ENCODE results near the gene IFIT1B. TPM values are rescaled to one million over a fixed set of nuclear protein-coding genes. Genes with fewer than 3 reads are reported as not detected.

Gene IFIT1B
- total RNA-seq, 2 experiments from 2014 or later, result not detected

DNA sequence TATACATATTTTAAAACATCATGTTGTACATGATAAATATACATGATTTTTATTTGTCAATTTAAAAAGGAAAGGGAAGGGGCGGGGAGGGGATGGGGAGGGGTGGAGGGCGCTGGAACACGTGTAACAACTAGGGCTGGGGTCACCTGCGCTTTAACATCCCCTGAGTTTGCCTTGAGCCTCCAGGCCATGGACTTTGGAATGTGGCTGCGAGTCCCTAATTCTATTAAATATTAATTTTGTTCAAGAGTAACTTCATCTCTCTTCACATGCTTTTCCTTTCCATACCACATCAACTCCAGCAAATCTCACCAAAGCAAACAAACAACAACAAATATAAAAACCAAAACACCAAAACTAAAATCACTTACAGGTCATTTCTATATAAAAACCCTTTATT, 47.1 kb downstream of the IFIT1B start:
- Mint-ChIP-seq H3K9me3 (no peaks in the 10 kb centered on the region), H3K36me3 (peaks cover 6% of the 10 kb centered on the region), H3K27me3 (peaks cover under 1% of the 10 kb centered on the region), H3K27ac (no peak overlapping the region), H3K4me3 (no peak overlapping the region), H3K4me1 (ENCODE audit: low read depth) (peaks cover 3% of the 10 kb centered on the region)
- intact Hi-C loops (cut with micrococcal nuclease), result no loop called here
- DNase-seq, result no peak
- ChIA-PET POLR2A (no interaction called here), CTCF (interaction anchor here (1.2 kb wide), 1 partner anchor 140 kb away, joined by 4 read pairs; no protein-coding TSS in a partner anchor)

GRCh38 chr10:89426230-89426868, 48.5 kb downstream of the IFIT1B start:
- H3K27ac Mint-ChIP-seq, result no peak overlapping the region
- CTCF ChIA-PET, result interaction anchor here (0.7 to 1.4 kb wide), 4 partner anchors 12 to 149 kb away, joined by 3 to 7 read pairs (median 4); partner anchors contain the start of gene IFIT5

DNA sequence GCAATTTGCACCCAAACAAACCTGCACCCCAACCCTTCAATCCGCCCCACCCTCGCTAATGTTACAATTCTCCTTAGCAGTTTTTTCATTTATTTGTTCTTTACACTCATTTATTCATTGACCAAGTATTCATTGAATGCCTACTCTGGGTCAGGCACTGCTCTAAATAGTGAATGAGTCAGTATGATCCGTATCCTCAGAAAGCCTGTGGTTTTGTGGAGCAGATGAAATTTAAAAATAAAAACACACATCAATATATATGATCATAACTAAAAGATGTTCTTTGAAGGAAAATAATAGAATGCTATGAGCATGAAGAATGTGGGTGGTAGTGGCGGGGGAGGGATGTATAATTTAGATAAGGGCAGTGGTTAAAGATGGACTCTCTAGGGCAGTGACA, 49.8 kb downstream of the IFIT1B start:
- no peaks in the 10 kb centered on the region for H3K9me3 Mint-ChIP-seq
- CTCF ChIA-PET, result interaction anchor here (1.4 kb wide), 1 partner anchor 135 kb away, joined by 7 read pairs; no protein-coding TSS in a partner anchor
- no peak overlapping the region for H3K27ac Mint-ChIP-seq
- peaks cover 1% of the 10 kb centered on the region for H3K27me3 Mint-ChIP-seq
- POLR2A ChIA-PET, result no interaction called here
- H3K4me3 Mint-ChIP-seq, result no peak overlapping the region
- no peaks in the 10 kb centered on the region for H3K4me1 Mint-ChIP-seq (ENCODE audit: low read depth)
- intact Hi-C loops (cut with micrococcal nuclease), result no loop called here
- DNase-seq, result no peak
- H3K36me3 Mint-ChIP-seq, result no peaks in the 10 kb centered on the region

More at GRCh38 chr10:89426230-89426868, 48.5 kb downstream of the IFIT1B start:
- Mint-ChIP-seq H3K9me3 (no peaks in the 10 kb centered on the region), H3K27me3 (peaks cover 1% of the 10 kb centered on the region), H3K4me3 (no peak overlapping the region), H3K36me3 (no peaks in the 10 kb centered on the region), H3K4me1 (ENCODE audit: low read depth) (no peaks in the 10 kb centered on the region)
- POLR2A ChIA-PET, result no interaction called here
- intact Hi-C loops (cut with micrococcal nuclease), result loop anchor here (1.0 kb wide), 1 partner anchor 138 kb away; no protein-coding TSS in a partner anchor
- no peak for DNase-seq

- Mint-ChIP-seq H3K4me1 (ENCODE audit: low read depth) (no peaks in the 10 kb centered on the region), H3K27me3 (peaks cover 3% of the 10 kb centered on the region), H3K9me3 (no peaks in the 10 kb centered on the region), H3K36me3 (no peaks in the 10 kb centered on the region), H3K27ac (no peak overlapping the region), H3K4me3 (no peak overlapping the region)
- intact Hi-C loops (cut with micrococcal nuclease), result no loop called here
- ChIA-PET CTCF (interaction anchor here (1.0 to 1.4 kb wide), 2 partner anchors 13 to 134 kb away, joined by 3 to 4 read pairs; no protein-coding TSS in a partner anchor), POLR2A (no interaction called here)
- no peak for DNase-seq
These were observed 51.0 kb downstream of the IFIT1B start for GRCh38 chr10:89428877-89429276.

- Mint-ChIP-seq H3K4me1 (ENCODE audit: low read depth) (no peaks in the 10 kb centered on the region), H3K9me3 (no peaks in the 10 kb centered on the region), H3K27ac (no peak overlapping the region), H3K4me3 (no peak overlapping the region), H3K27me3 (peaks cover 11% of the 10 kb centered on the region), H3K36me3 (no peaks in the 10 kb centered on the region)
- no peak for DNase-seq
- intact Hi-C loops (cut with micrococcal nuclease), result no loop called here
- ChIA-PET CTCF (no interaction called here), POLR2A (no interaction called here)
These were observed 54.1 kb downstream of the IFIT1B start for GRCh38 chr10:89431977-89432376.

Other genes starting within 250 kb of the IFIT1B start
- under 1 TPM in 1 of 2 experiments, not detected in 1; 0.12 TPM for gene CH25H, start 170.7 kb upstream of the IFIT1B start, total RNA-seq
- 10 to 100 TPM; 22.7 to 23.8 TPM for gene LIPA, start 126.3 kb upstream of the IFIT1B start, total RNA-seq
- 10 to 100 TPM; 26.6 to 27.7 TPM for gene IFIT2, start 76.0 kb upstream of the IFIT1B start, total RNA-seq
- 10 to 100 TPM; 14.7 to 15.2 TPM for gene IFIT3, start 50.1 kb upstream of the IFIT1B start, total RNA-seq
- 1 to 10 TPM; 5.2 to 5.5 TPM for gene IFIT1, start 14.6 kb downstream of the IFIT1B start, total RNA-seq
- gene IFIT5, start 36.5 kb downstream of the IFIT1B start, total RNA-seq, result 10 to 100 TPM; 10.1 to 10.9 TPM
- gene SLC16A12, start 157.5 kb downstream of the IFIT1B start, total RNA-seq, result not detected